Measurements from ENCODE around the gene EIF4EBP3. TPM values are rescaled to one million over a fixed set of nuclear protein-coding genes. Genes with fewer than 3 reads are reported as not detected.

Gene EIF4EBP3
- total and polyA plus RNA-seq, 2 donors (not counting 1 experiment from before 2014, with no cell fraction given), result 15.0 to 18.2 TPM

DNA sequence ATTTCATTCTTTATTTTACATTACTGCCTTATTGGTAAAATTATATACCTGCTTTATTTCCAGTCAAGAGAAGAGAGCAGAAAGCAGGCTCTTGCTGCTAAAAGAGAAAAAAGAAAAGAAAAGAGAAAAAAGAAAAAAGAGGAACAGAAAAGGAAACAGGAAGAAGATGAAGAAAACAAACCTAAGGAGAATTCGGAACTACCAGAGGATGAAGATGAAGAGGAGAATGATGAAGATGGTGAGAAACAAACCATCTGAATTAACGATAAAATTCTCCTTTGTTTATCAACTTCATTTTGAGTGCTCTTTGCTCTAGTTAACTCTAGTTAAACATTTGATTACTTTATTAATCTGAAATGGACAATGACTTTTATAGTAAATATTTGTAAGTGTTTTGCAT is 23.5 kb upstream of the EIF4EBP3 start:
- no peak for ATAC-seq (ENCODE audit: low read depth)

DNA sequence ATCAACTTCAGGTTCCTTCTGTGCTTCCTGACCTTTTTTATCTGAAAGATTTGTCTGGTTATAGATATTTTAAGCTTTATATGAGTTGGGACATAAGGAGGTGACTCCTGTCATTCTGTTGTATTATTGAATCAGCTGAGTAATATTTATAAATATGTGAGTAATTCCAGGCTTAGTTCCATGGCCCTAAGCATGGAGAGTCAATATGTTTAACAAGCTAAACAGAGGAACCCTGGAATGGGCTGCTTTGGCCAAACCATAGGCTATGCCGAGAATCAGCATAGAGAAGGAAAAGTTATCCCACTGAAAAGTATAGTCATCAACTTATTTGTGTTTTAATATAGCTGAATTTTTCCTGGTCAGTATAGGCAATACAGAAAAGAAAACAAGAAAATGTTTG is 7.2 kb upstream of the EIF4EBP3 start:
- H3K9ac ChIP-seq (ENCODE audit: low read length), result no peak overlapping the region
- no peak overlapping the region for H3K4me2 ChIP-seq (replicated peaks; ENCODE audit: low read depth, low read length, poor library complexity, severe bottlenecking)
- H3K27ac ChIP-seq (ENCODE audit: low read length in 2 of 2), result peak overlapping the region in 1 of 2 donors; percentile 7
- TF ChIP-seq EZH2 (IDR thresholded peaks at IDR 0.05; ENCODE audit: borderline replicate concordance, insufficient read depth, low read depth, low read length, poor library complexity, severe bottlenecking), result no peak
- TF ChIP-seq, protein P1, sequence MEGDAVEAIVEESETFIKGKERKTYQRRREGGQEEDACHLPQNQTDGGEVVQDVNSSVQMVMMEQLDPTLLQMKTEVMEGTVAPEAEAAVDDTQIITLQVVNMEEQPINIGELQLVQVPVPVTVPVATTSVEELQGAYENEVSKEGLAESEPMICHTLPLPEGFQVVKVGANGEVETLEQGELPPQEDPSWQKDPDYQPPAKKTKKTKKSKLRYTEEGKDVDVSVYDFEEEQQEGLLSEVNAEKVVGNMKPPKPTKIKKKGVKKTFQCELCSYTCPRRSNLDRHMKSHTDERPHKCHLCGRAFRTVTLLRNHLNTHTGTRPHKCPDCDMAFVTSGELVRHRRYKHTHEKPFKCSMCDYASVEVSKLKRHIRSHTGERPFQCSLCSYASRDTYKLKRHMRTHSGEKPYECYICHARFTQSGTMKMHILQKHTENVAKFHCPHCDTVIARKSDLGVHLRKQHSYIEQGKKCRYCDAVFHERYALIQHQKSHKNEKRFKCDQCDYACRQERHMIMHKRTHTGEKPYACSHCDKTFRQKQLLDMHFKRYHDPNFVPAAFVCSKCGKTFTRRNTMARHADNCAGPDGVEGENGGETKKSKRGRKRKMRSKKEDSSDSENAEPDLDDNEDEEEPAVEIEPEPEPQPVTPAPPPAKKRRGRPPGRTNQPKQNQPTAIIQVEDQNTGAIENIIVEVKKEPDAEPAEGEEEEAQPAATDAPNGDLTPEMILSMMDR (IDR thresholded peaks at IDR 0.05), result no peak
- no peaks in the 10 kb centered on the region for H3K79me2 ChIP-seq (ENCODE audit: control insufficient read depth, insufficient read depth, low read length)
- Mint-ChIP-seq H3K4me3 (no peak overlapping the region), H3K4me1 (peaks cover 1% of the 10 kb centered on the region), H3K27ac (no peak overlapping the region), H3K27me3 (no peaks in the 10 kb centered on the region), H3K9me3 (ENCODE audit: insufficient read depth) (no peaks in the 10 kb centered on the region)
- whole genome bisulfite sequencing (ENCODE audit: insufficient coverage), result no CpG with 5 or more reads among the region's 1 CpG
- H2AFZ ChIP-seq (ENCODE audit: insufficient read depth, low read depth, low read length, poor library complexity, severe bottlenecking), result no peak overlapping the region
- no peaks in the 10 kb centered on the region for H3K27me3 ChIP-seq (replicated peaks in 1 of 4; ENCODE audit: control extremely low read depth in 1 of 4, control insufficient read depth in 3 of 4, insufficient read depth in 4 of 4, low read length in 3 of 4)
- POLR2A ChIA-PET, result interaction anchor here (0.5 to 0.6 kb wide), 2 partner anchors 24 to 191 kb away, joined by 3 to 5 read pairs; no protein-coding TSS in a partner anchor
- no peak for DNase-seq
- H3K4me3 ChIP-seq (ENCODE audit: control extremely low read depth in 1 of 5, extremely low read depth in 1 of 5, insufficient read depth in 1 of 5, low read depth in 2 of 5, low read length in 4 of 5), result no peak overlapping the region
- peaks cover 8 to 58% of the 10 kb centered on the region in 2 experiments for H3K36me3 ChIP-seq (replicated peaks in 1 of 2; ENCODE audit: control extremely low read depth in 1 of 2, control insufficient read depth in 1 of 2, extremely low read depth in 1 of 2, insufficient read depth in 2 of 2, low read length in 1 of 2)
- CTCF ChIA-PET, result no interaction called here
- no peak for ATAC-seq (ENCODE audit: low read depth)
- intact Hi-C loops (cut with micrococcal nuclease), result no loop called here
- H4K20me1 ChIP-seq (ENCODE audit: control insufficient read depth, insufficient read depth, low read length, poor library complexity, severe bottlenecking), result no peaks in the 10 kb centered on the region
- H3K9me3 ChIP-seq (ENCODE audit: control extremely low read depth in 1 of 3, control insufficient read depth in 2 of 3, insufficient read depth in 1 of 3, low read length in 2 of 3), result no peaks in the 10 kb centered on the region
- H3K4me1 ChIP-seq (ENCODE audit: control insufficient read depth in 2 of 2, insufficient read depth in 2 of 2, low read length in 2 of 2), result no peaks in the 10 kb centered on the region

More for the DNA sequence above, 23.5 kb upstream of the EIF4EBP3 start:
- Histone ChIP-seq H3K27me3 (replicated peaks in 1 of 4; ENCODE audit: control extremely low read depth in 1 of 4, control insufficient read depth in 3 of 4, insufficient read depth in 4 of 4, low read length in 3 of 4) (no peaks in the 10 kb centered on the region), H3K4me1 (ENCODE audit: control insufficient read depth in 2 of 2, insufficient read depth in 2 of 2, low read length in 2 of 2) (peaks cover 0 to 5% of the 10 kb centered on the region in 2 donors), H3K4me2 (replicated peaks; ENCODE audit: low read depth, low read length, poor library complexity, severe bottlenecking) (peak overlapping the region; percentile 13), H3K36me3 (replicated peaks in 1 of 2; ENCODE audit: control extremely low read depth in 1 of 2, control insufficient read depth in 1 of 2, extremely low read depth in 1 of 2, insufficient read depth in 2 of 2, low read length in 1 of 2) (peaks cover 15 to 36% of the 10 kb centered on the region in 2 experiments), H3K79me2 (ENCODE audit: control insufficient read depth, insufficient read depth, low read length) (no peaks in the 10 kb centered on the region), H2AFZ (ENCODE audit: insufficient read depth, low read depth, low read length, poor library complexity, severe bottlenecking) (no peak overlapping the region), H3K9me3 (ENCODE audit: control extremely low read depth in 1 of 3, control insufficient read depth in 2 of 3, insufficient read depth in 1 of 3, low read length in 2 of 3) (no peaks in the 10 kb centered on the region), H3K4me3 (ENCODE audit: control extremely low read depth in 1 of 5, extremely low read depth in 1 of 5, insufficient read depth in 1 of 5, low read depth in 2 of 5, low read length in 4 of 5) (no peak overlapping the region), H3K9ac (ENCODE audit: low read length) (no peak overlapping the region), H4K20me1 (ENCODE audit: control insufficient read depth, insufficient read depth, low read length, poor library complexity, severe bottlenecking) (no peaks in the 10 kb centered on the region), H3K27ac (ENCODE audit: low read length in 2 of 2) (peak overlapping the region in 1 of 2 donors; percentile 41)
- TF ChIP-seq EZH2 (IDR thresholded peaks at IDR 0.05; ENCODE audit: borderline replicate concordance, insufficient read depth, low read depth, low read length, poor library complexity, severe bottlenecking), result no peak
- TF ChIP-seq, protein P1 (IDR thresholded peaks at IDR 0.05), result no peak
- no peaks in the 10 kb centered on the region for H3K9me3 Mint-ChIP-seq (ENCODE audit: insufficient read depth)
- peaks cover 11% of the 10 kb centered on the region for H3K4me1 Mint-ChIP-seq
- no peaks in the 10 kb centered on the region for H3K27me3 Mint-ChIP-seq
- no CpG with 5 or more reads among the region's 2 CpGs for WGBS (ENCODE audit: insufficient coverage)
- no peak overlapping the region for H3K4me3 Mint-ChIP-seq
- DNase-seq, result no peak
- peak overlapping the region; percentile 35 for H3K27ac Mint-ChIP-seq
- CTCF ChIA-PET, result interaction anchor here (1.5 kb wide), 1 partner anchor 9 kb away, joined by 3 read pairs; no protein-coding TSS in a partner anchor
- intact Hi-C loops (cut with micrococcal nuclease), result no loop called here
- POLR2A ChIA-PET, result no interaction called here

Data from B cell (primary cell).